HUDEP-2 (cell line): ENCODE data around the gene PRR33.

ENCODE experiments used
- DNase-seq, 76 experiments: peaks; one replicate each; lab custom pipeline; 2025; ENCODE audit not compliant: unreplicated experiment in 76 of 76; lab: John Stamatoyannopoulos, UW

The PRR33 gene

DNA sequence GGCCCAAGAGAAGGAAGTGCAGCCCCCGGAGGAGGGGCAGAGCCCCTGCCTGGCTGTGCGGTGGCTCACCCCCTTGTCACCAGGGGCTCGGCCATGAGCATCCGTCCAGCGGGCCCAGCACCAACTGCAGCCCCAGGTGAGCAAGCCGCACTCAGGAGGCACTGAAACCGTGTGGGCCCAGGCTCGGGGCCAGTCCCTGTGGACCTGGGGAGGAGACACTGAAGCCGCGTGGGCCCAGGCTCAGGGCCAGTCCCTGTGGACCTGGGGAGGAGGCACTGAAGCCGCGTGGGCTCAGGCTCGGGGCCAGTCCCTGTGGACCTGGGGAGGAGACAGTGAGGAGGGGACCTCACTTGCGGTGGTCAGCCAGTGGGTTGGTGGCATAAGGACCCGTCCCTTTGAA lies 24.9 kb downstream of the PRR33 start:
- no peak for DNase-seq

DNA sequence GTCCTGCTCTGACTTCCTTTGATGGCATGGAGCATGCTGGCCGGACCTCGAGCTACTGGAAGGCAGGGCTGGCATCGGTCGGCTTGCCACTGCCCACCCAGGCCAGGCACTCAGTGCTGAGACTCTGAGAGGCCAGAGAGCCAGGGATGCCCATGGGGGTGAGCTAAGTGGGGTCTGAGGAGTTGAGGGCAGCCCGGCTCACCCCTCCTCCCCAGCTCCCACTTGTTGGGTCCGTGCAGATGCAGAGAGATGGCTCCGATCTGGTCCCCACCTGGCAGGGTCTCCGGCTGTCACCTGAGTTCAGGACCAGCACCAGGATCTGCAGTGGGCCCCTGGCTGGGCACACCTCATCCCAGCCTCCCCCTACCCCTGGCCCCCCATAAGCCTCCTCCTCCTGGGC lies 25.5 kb downstream of the PRR33 start:
- no peak for DNase-seq

DNA sequence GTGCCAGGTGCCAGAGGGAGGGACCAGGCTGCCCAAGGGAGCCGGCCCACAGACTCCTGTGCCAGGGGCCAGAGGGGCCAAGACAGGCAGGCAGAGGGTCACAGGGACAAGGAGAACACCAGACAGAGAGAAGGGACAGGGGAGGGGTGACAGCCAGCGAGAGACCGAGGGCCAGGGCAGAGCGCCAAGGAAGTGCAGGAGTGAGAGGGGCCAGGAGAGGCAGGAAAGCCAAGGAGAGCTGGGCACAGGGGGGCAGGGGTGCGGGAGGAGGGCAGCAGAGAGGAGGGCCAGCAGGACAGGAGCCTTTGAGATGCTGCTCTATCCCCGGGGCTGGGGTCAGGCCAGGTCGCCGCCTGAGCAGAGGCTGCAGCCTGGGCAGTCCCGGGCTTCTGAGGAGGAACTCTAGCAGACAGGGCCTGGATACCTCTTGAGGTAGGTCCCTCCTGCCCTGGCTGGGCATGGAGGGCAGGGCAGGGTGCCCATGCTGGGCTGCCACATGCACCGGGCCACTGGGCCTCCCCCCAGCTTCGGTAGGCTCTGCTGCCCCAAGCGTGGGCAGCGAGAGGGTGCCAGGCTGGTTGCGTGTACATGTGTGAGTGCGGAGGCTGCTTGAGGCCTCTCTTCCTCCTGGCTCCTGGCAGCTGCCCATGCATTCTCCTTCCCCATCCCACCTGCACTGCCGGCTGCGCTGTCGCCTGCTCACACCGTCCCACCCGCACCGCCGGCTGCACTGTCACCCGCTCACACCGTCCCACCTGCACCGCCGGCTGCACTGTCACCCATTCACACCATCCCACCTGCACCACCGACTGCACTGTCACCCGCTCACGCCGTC lies 26.6 kb downstream of the PRR33 start:
- DNase-seq, result no peak

DNA sequence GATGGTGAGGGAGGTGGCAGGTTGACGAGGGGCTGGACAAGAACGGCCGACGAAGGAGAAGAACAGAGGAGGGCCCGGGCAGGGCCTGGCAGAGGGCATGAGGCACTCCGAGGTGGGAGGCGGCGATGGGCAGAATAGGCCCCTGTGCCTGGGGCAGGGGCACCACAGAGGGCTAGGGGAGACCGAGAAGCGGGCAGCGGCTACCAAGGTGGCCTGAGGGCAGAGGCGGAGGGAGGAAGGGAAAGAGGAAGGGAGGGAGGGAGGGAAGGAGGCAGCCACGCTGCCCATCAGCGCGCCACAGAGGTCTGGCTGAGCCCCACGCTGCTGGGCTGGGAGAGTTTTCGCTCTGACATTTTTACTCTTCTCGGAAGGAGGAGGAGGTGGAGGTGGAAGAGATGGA lies 27.5 kb downstream of the PRR33 start:
- DNase-seq, result no peak

DNA sequence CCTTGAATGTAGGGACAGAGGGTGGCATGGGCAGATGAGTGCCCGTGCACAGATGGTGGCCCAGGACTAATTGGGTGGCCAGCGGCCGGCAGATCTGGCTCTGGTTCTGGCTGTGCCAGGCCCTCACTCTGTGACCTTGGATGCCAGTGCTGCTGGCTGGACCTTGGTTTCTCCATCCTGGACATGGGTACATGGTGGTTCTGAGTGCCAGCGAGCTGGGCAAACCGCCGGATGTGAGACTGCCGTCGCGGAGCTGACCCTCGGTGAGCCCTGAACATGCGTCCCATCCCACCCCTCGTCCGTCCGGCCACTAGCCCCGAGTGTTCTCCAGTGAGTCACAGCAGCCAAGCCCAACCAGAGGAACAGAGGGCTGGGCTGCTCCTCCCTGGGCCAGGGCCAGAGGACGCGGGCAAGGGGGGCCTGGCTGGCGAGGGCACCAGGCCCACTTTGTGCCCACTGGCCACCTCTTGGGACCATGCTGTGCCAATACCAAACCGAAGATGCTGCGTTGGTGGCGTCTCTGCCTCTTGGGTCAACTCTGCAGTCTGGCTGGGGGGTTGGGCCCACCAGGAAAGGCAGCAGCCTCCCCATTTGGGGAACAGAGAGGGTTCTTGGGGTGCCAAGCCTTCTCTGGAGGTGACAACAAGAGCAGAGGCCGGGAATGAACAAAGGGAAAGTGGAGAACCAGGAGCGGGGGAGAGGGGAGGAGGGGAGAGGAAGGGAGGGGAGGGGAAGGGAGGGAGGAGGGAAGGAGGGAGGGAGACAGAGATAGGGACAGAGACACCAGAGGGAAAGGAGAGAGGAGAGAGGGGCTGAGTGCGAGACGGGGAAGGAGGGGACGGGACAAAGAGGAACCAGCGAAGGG lies 28.1 kb downstream of the PRR33 start:
- DNase-seq, result peak in 61 of 76 experiments; percentile 3 to 77 (median 41)

DNA sequence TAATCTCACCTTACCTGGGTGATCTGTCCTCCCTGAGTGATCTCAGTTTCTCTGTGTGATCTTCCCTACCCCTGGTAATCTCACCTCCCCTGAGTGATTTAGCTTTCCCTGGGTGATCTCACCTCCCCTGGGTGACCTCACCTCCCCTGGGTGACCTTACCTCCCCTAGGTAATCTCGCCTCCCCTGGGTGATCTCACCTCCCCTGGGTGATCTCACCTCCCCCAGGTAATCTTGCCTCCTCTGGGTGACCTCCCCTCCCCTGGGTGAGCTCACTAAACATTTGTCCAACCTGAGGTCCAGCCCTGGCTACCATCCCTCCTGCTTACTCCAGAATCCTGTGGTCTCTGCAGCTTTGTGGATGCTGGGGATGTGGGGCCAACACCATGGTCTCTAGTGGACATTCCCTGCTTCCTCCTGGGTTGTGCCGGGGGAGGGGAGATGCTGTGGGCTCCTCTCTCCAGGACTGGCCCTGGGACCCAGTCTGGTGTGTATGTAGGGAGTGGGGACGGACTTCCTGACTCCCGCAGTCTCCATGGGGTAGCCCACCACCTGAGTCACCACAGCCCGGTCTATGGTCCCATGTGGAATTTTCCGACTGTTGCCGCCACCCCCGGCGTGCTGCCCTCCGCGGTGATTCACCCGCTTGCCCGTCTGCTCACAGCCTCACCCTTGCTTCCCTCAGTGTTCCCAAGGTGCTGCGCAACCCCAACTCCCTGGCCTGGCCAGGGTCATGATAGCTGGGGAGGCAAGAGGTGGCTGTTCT lies 28.9 kb downstream of the PRR33 start:
- no peak for DNase-seq

DNA sequence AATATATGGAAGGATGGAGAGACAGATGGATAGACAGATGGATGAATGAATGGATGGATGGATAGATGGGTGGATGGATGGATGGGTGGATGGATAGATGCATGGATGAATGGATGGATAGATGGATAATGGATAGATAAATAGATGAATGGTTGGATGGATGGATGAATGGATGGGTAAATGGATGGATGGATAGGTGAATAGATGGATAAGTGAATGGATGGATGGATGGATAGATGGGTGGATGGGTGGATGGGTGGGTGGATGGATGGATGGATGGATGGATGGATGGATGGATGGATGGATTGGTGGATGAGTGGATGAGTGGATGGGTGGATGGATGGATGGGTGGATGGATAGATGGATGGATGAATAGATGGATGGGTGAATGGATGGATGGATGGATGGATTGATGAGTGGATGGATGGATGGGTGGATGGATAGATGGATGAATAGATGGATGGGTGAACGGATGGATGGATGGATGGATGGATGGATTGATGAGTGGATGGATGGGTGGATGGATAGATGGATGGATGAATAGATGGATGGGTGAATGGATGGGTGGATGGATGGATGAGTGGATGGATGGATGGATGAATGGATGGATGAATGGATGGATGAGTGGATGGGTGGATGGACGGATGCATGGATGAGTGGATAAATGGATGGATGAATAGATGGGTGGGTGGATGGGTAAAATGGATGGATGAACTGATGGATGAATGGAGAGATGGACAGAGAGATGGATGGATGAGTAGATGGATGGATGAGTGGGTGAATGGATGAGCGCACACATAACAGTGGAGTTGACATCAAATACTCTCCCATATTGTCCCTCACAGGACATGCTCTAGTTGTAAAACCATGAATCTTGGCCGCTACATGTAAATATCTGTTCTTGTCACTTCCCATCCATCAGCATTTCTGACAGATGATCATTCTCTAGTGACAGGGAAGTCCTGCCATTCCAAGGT lies 30.0 kb downstream of the PRR33 start:
- no peak for DNase-seq

DNA sequence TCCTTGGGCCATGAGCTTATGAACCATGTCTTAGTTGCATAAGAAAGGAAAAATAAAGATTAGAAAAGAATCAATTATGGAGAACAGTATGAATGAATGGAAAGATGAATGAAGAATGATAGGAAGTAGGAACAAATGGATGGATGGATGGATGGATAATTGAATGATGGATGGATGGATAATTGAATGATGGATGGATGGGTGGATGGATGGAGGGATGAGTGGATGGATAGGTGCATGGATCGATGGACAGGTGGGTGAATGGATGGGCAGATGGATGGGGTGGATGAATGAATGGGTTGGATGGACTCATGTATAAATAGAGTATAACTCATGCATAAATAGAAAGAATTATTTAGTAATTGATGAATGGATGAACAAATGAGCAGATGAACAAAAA lies 31.6 kb downstream of the PRR33 start:
- no peak for DNase-seq

DNA sequence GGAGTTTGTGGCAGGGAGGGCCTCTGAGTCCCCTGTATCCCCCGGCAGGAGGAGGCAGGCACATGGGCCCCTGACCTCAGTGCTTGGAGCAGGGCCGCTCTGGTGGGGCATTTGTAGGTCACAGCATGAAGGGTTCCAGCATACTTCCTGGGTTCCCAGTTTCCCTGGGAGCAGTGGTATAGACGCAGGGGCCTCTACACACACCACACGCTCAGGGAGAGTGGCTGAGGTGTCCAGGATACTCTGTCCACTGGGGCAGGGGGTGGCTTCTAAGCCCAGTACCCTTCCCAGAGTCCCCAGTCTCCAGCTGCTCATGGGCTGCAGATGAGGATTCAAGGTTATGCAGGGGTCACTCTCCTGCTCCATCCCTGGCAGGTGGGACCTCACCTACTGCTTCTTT lies 32.7 kb downstream of the PRR33 start:
- DNase-seq, result no peak

DNA sequence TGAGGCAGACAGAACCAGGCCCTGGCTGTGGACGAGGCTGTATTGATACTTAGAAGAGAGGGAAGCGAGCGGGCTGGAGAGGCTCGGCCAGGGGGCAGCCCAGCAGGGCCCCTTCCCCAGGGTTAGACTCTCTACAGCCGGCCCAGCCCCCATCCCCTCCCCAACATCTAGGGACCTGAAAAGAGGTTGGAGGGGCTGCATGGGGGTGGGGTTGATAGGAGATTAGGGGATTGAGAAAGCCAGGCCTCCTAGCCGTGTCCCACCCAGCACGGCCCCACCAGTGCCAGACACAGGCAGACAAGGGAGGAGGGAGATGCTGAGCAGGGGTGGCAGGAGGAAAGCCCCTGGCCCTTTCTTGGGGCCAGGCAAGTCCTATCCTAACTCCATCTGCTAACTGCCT lies 33.1 kb downstream of the PRR33 start:
- DNase-seq, result no peak

DNA sequence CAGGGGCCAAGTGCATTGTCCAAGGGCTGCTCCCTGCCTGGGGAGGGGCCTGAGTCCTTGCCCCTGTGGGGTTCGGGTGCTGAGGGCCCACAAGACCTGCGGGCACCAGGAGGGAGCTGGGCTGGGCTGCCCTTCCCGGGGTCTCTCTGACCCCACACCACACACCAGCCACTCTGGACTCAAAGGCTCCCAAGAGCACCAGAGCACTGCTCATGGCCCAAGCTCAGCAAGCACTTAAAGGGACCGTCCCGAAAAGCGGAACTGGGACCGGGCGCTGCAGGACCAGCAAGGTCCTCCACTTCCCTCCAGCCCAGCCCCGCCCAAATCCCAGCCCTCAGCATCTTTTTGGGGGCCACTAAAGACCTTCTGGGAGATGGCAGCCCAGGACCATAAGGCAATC lies 33.5 kb downstream of the PRR33 start:
- DNase-seq, result no peak

DNA sequence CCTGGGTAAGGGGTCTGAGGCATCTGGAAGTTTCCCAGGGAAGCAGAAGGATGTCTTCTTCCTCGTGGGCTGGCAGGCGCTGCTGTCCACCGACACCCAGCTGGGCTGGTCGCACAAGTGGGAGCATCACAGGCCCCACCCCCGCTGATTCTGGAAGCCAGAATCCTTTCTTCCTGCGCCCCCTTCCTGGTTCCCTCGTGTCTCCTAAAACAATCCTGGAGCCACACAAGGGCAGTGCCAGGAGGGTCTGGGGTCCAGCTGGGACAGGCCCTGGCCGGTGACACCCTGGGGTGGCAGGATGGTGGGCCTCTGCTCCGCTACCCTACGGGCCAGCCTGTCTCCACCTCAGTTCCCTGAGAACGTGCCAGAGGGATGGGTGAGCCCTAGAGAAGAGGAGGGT lies 34.6 kb downstream of the PRR33 start:
- DNase-seq, result no peak

DNA sequence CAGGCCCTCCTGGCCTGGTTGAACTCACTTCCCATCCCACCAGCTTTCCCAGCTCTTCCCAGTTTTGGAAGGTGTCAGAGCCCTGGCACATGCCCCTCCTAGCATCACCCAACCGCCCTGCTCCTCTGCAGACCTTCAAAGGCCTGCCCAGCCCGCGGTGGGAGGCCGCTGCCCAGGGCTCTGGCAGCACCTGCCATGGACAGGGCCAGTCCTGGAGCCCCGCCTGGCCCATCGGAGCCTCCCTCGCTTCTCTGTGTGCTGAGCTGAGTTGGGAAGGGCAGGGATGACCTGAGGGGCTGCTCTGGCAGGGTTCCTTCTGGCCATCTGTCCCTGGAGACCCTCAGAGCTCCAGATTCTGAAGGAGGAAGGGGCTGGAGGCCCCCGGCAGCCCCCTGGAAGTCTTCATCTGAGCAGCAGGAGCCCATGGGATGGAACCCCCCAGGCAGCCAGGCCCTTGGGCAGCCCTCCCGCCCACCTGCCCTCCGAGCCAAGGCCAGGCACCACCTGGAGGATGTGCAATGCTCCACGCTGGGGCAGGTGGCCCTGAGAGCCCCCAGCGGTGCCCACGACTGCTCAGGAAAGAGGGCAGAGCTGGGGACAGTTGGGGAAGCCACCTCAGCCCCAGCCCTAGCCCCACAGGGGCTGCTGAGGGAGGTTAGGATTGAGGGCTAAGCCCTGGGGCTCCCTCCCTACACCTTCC lies 35.2 kb downstream of the PRR33 start:
- DNase-seq, result no peak

DNA sequence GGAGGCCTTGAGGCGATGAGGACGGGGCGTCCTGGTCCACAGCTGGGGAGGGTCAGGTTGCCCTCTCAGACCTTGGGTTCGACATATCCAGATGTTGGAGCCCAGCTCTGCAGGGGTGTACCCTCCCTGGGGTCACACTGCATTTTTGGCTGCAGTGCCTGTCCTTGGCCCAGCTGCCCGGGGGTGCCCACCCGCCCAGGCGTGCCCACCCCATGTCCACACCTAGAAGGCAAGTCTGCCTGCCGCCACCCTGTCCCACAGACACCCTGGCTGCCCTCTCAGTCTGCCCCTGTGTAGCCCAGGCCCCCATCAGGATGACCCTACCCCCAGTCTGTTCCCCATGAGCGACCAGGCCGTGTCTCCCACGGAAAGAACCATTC lies 35.8 kb downstream of the PRR33 start:
- DNase-seq, result no peak

DNA sequence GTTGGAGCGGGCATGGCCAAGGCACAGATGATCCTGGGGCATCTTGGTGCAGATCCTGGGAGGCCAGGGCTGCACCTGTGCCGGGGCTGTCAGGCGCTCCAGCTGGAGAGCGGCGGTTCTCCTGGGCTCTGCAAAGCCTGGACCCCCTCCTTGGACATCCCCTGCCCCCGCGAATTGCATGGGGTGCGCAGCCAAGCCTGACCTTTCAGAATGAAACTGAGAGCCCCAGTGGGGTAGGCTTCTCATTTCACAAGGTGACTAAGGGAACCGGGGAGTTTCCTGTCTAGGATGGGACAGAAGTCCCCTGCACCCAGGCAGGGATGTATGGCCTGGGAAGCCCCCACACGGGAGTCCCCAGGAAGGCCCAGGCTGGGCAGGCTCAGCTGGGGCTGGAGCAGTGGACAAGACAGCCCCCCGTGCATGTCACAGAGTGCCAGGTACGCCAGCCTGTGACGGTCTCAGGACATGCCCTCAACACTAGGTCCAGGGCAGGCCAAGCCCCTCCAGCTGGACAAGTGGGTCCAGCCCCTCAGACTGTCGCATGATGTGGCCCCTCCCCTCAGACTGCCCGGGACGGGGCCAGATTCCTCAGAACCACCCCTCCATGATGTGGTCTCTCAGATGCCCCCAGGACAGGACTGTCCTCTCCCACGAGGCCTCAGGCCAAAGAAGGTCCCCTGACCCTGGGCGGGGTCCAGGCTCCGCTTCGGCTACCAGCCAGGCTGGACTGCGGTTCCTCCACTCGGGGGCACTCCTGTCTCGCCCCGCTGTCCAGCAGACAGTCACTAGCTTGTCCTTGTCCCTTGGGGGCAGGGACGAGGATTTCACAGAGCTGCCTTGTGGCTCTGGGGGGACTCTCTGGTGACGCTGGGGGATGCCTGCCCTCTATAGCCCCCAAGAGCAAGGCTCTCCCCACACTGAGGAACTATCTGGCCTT lies 36.5 kb downstream of the PRR33 start:
- DNase-seq, result no peak

DNA sequence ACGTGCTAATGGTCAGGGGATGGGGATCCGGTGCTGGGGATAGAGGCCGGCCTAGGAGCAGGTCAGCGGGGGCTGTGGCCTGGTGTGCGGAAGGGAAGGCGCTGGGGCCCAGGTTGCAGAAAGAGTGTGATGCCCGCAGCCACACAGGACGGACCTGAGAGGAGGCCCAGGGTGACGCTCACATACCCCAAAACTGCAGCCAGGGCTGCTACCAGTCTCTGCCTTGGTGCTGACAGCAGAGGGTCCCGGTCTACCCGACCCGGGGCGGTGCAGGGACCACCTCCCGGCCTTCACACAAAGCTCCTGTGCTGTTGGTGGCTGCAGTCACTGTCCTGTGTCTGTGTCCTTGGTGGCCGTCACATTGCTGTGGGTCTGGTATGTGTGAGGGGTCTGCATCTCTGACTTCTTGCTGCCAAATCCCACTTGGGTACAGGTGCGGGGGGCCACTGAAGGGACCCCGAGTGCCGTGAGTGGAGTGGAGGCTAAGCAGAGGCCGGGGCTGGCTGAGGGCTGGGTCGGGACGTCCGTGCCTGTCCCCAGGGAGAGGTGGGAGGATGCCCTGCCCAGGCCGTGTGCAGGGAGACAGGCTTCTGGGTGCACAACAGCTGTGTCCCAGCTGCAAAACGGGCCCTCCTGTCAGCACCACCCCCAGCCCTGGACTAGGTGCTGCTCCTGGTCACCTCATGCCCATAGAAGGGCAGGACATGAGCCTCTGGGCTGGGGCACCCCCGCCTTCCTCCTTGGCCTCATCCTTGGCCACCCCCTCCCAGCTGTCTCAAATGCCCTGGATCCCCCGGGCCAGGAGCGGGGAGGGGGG lies 37.4 kb downstream of the PRR33 start:
- DNase-seq, result no peak

DNA sequence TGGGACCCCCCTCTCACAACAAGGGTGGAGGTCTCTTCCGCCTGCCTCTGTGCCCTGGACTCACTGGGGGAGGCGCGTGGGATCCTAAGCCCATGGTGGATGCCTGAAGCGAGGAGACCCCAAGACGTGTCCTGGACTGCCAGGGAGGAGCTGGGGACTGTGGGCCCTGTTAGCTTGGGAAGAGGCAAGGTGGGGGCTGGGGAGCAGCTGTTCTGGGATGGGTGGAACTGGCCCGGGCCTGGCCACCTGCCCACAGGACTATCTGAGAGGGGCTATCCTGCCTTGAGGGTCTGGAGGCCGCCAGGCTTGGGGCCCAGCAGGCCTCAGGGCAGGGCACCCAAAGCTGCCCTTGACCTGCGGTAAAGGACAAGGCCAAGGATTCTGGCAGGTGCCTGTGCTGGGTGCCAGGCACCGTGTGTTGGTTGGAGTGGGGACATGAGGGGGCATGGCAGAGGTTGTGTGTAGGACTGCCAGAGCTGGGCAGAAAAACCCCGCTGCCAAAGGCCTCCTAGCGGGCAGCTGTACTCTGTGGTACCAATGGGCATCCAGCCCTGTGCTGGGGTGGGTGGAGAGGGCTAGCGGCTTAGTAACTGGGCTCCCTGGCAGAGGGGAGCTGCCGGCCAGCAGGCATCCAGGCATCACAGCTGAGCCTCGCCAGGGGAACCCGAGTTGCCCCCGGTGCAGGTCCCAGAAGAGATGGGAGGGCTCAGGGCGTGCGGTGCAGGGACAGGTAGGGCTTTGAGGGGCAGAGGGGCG lies 38.1 kb downstream of the PRR33 start:
- DNase-seq, result no peak
